A673 (cell line): Measurements from ENCODE around the gene WDR31.
A peak's percentile ranks its signal among the peaks of the same experiment; 100 is the strongest.

ENCODE experiments used
- CTCF ChIP-seq: fragments of 300-800, 200-600 bp; sonication (generic); conservative IDR thresholded peaks from 2 replicates; pipeline ENCODE4 v1.5.1; 2017; ENCODE audit warnings: low read depth, mild to moderate bottlenecking, antibody characterized with exemption, low read length, moderate library complexity, mixed read lengths
- EZH2 ChIP-seq: fragments of 200-600 bp; sonication (generic); IDR thresholded peaks from 2 replicates; pipeline ENCODE4 v1.6.1; 2017; ENCODE audit warnings: borderline replicate concordance, low read depth, mild to moderate bottlenecking, mixed read lengths, antibody characterized with exemption, low read length; ENCODE audit not compliant: poor library complexity, severe bottlenecking

GRCh38 chr9:113350107-113350661, 10.1 kb upstream of the WDR31 start:
- no peak for TF ChIP-seq CTCF
- peak; percentile 41 for TF ChIP-seq EZH2
